ENCODE results near the gene HOXA3. TPM values are rescaled to one million over a fixed set of nuclear protein-coding genes. Genes with fewer than 3 reads are reported as not detected.
A peak's percentile ranks its signal among the peaks of the same experiment; 100 is the strongest.

Gene HOXA3
- total and polyA plus RNA-seq, 2 of the 8 experiments (the other 6 are each of a cell fraction or from before 2014, with no cell fraction given): not detected

DNA sequence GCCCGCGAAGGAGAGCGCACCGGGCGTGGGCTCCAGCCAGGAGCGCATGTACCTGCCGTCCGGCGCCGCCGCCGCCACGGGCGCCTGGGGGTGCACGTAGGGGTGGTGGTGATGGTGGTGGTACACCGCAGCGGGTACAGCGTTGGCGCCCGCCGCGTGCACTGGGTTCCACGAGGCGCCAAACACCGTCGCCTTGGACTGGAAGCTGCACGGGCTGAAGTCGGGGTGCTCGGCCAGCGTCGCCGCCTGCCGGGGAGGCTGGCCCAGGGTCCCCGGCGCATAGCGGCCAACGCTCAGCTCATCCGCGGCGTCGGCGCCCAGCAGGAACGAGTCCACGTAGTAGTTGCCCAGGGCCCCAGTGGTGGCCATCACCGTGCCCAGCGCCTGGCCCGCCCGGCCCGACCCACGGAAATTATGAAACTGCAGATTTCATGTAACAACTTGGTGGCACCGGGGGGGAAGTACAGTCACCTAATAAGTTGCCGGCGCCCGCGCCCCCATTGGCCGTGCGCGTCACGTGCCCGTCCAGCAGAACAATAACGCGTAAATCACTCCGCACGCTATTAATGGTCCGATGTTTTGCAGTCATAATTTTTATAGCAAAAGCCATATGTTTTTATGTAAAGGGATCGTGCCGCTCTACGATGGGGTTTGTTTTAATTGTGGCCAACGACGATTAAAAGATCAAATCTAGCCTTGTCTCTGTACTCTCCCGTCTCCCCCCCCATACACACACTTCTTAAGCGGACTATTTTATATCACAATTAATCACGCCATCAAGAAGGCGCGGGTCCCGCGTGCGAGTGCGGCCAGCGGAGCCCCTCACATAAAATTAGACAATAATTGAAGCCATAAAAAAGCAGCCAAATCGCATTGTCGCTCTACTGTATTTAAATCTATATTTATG lies 13.0 kb upstream of the HOXA3 start, which contains the start of gene HOXA9 (continued):
- TF ChIP-seq, protein P1, sequence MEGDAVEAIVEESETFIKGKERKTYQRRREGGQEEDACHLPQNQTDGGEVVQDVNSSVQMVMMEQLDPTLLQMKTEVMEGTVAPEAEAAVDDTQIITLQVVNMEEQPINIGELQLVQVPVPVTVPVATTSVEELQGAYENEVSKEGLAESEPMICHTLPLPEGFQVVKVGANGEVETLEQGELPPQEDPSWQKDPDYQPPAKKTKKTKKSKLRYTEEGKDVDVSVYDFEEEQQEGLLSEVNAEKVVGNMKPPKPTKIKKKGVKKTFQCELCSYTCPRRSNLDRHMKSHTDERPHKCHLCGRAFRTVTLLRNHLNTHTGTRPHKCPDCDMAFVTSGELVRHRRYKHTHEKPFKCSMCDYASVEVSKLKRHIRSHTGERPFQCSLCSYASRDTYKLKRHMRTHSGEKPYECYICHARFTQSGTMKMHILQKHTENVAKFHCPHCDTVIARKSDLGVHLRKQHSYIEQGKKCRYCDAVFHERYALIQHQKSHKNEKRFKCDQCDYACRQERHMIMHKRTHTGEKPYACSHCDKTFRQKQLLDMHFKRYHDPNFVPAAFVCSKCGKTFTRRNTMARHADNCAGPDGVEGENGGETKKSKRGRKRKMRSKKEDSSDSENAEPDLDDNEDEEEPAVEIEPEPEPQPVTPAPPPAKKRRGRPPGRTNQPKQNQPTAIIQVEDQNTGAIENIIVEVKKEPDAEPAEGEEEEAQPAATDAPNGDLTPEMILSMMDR (IDR thresholded peaks at IDR 0.05; ENCODE audit: control extremely low read depth in 1 of 3, insufficient read depth in 1 of 3, low read depth in 1 of 3, low read length in 3 of 3): no peak
- TF ChIP-seq RXRA (IDR thresholded peaks at IDR 0.05; ENCODE audit: insufficient read depth, low read depth, low read length) (no peak), SRF (IDR thresholded peaks at IDR 0.05; ENCODE audit: low read depth, low read length) (no peak), KDM5A (IDR thresholded peaks at IDR 0.05; ENCODE audit: low read length) (no peak), RBBP5 (IDR thresholded peaks at IDR 0.05; ENCODE audit: borderline replicate concordance, low read depth, low read length) (no peak), BACH1 (IDR thresholded peaks at IDR 0.05; ENCODE audit: low read length) (no peak), TCF12 (IDR thresholded peaks at IDR 0.05; ENCODE audit: low read depth, low read length) (no peak), SIX5 (IDR thresholded peaks at IDR 0.05; ENCODE audit: low read depth, low read length) (no peak), SIRT6 (IDR thresholded peaks at IDR 0.05; ENCODE audit: low read length) (no peak), PHF8 (conservative IDR thresholded peaks at IDR 0.05; ENCODE audit: low read depth, low read length) (no peak), ASH2L (IDR thresholded peaks at IDR 0.05; ENCODE audit: low read length) (no peak), POLR2AphosphoS5 (IDR thresholded peaks at IDR 0.05; ENCODE audit: low read depth, low read length) (no peak), RNF2 (IDR thresholded peaks at IDR 0.05; ENCODE audit: borderline replicate concordance, low read depth, low read length, missing control alignments, poor library complexity, severe bottlenecking) (peak; percentile 86), HDAC6 (IDR thresholded peaks at IDR 0.05; ENCODE audit: low read depth, low read length) (no peak), CBX5 (IDR thresholded peaks at IDR 0.05; ENCODE audit: low read depth, low read length) (no peak), YY1 (IDR thresholded peaks at IDR 0.05; ENCODE audit: low read depth, low read length) (no peak), TAF7 (optimal IDR thresholded peaks at IDR 0.05; ENCODE audit: borderline replicate concordance, low read depth, low read length) (no peak), SP4 (IDR thresholded peaks at IDR 0.05; ENCODE audit: low read length) (no peak), SP2 (IDR thresholded peaks at IDR 0.05; ENCODE audit: low read length) (no peak), TAF1 (IDR thresholded peaks at IDR 0.05; ENCODE audit: low read depth, low read length) (no peak), CREB1 (IDR thresholded peaks at IDR 0.05) (no peak), FOSL1 (IDR thresholded peaks at IDR 0.05; ENCODE audit: insufficient read depth, low read depth, low read length) (no peak), CBX8 (IDR thresholded peaks at IDR 0.05; ENCODE audit: borderline replicate concordance, low read depth, low read length) (peak; percentile 27; the same call in 1 of the 2 replicates)
